Spleen (tissue), 7 donors: ENCODE measurements around the gene LTB.

Experiments used
- POLR2A ChIP-seq, 3 donors: fragments of 450-650 bp; IDR thresholded peaks; one replicate each; pipeline ENCODE4 v1.5.1; 2017; ENCODE audit warnings: antibody characterized with exemption in 3 of 3, mild to moderate bottlenecking in 1 of 3
- TF ChIP-seq, protein P1 (sequence below), 11 experiments: fragments of 200-600 bp in 7 of 11; fragments of 450-650 bp in 4 of 11; sonication (generic) in 4 of 11; IDR thresholded peaks in 8 of 11; conservative IDR thresholded peaks in 3 of 11; 1 replicate in 7 of 11; 2 replicates in 4 of 11; pipeline versions ENCODE4 v1.4.0 to v1.8.0; 2016 to 2021; ENCODE audit warnings: antibody characterized with exemption in 11 of 11, inconsistent platforms in 4 of 11, mild to moderate bottlenecking in 1 of 11
- donor health status: DM: no; HTN: no; CAD: no; lungs with moderate emphysema.
- donor health status: DM: no; HTN: no; CAD: no.
- donor health status: DM: no; HTN: no; CAD: no.

DNA sequence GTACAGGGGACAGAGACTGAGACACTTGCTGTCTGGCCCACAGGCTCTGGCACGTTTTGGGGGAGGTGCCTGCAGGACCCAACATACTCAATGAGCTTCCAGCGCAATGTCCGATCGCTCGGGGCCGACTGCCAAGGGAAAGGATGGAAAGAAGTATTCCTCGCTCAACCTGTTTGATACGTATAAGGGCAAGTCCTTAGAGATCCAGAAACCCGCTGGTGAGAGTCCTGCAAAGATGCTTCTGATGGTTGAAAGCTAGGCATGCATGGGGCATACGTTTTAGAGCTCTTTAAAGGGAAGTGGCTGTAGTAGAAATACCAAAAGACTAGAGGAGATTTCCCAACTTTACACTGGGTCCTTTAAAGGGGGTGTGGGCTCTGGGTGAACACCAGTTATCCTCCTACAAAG is 40.5 kb upstream of the LTB start:
- TF ChIP-seq, protein P1, sequence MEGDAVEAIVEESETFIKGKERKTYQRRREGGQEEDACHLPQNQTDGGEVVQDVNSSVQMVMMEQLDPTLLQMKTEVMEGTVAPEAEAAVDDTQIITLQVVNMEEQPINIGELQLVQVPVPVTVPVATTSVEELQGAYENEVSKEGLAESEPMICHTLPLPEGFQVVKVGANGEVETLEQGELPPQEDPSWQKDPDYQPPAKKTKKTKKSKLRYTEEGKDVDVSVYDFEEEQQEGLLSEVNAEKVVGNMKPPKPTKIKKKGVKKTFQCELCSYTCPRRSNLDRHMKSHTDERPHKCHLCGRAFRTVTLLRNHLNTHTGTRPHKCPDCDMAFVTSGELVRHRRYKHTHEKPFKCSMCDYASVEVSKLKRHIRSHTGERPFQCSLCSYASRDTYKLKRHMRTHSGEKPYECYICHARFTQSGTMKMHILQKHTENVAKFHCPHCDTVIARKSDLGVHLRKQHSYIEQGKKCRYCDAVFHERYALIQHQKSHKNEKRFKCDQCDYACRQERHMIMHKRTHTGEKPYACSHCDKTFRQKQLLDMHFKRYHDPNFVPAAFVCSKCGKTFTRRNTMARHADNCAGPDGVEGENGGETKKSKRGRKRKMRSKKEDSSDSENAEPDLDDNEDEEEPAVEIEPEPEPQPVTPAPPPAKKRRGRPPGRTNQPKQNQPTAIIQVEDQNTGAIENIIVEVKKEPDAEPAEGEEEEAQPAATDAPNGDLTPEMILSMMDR (IDR thresholded peaks at IDR 0.05 in 8 of 11, conservative IDR thresholded peaks at IDR 0.05 in 3 of 11) = no peak
- no peak for TF ChIP-seq POLR2A (IDR thresholded peaks at IDR 0.05)
